ENCODE data around the gene EPS15.

The EPS15 gene

GRCh38 chr1:51559064-51559500 lies 40.0 kb upstream of the EPS15 start:
- H3K4me3 ChIP-seq (ENCODE audit: low read depth, low read length, poor library complexity, severe bottlenecking), result no peak overlapping the region
- no peaks in the 10 kb centered on the region for H3K4me1 ChIP-seq (ENCODE audit: insufficient read depth, low read length, severe bottlenecking)
- H3K36me3 ChIP-seq (ENCODE audit: insufficient read depth, low read length), result no peaks in the 10 kb centered on the region
- H3K9ac ChIP-seq (ENCODE audit: low read length), result no peak overlapping the region
- no peak overlapping the region for H2AFZ ChIP-seq (ENCODE audit: low read length)
- H3K4me2 ChIP-seq (ENCODE audit: low read length), result no peak overlapping the region
- H3K79me2 ChIP-seq (ENCODE audit: insufficient read depth, low read length), result no peaks in the 10 kb centered on the region
- no peaks in the 10 kb centered on the region for H3K9me3 ChIP-seq (ENCODE audit: low read length)
- H3K27me3 ChIP-seq (ENCODE audit: insufficient read depth, low read length), result no peaks in the 10 kb centered on the region
- H3K9me2 ChIP-seq (ENCODE audit: low read depth, low read length), result no peaks in the 10 kb centered on the region
- H3F3A ChIP-seq (ENCODE audit: insufficient read depth, low read length), result no peaks in the 10 kb centered on the region
- no peaks in the 10 kb centered on the region for H4K20me1 ChIP-seq (ENCODE audit: insufficient read depth, low read length)
- H3K27ac ChIP-seq (ENCODE audit: low read depth, low read length, poor library complexity, severe bottlenecking), result no peak overlapping the region
- no peak for TF ChIP-seq EZH2 (IDR thresholded peaks at IDR 0.05; ENCODE audit: borderline replicate concordance, low read length)
- no peak for TF ChIP-seq CTCF (IDR thresholded peaks at IDR 0.05; ENCODE audit: low read length)

GRCh38 chr1:51558375-51558924 lies 39.4 kb upstream of the EPS15 start:
- no peaks in the 10 kb centered on the region for H3K36me3 ChIP-seq (ENCODE audit: insufficient read depth, low read length)
- no peaks in the 10 kb centered on the region for H3K79me2 ChIP-seq (ENCODE audit: insufficient read depth, low read length)
- no peaks in the 10 kb centered on the region for H3K27me3 ChIP-seq (ENCODE audit: insufficient read depth, low read length)
- H3F3A ChIP-seq (ENCODE audit: insufficient read depth, low read length), result no peaks in the 10 kb centered on the region
- no peak overlapping the region for H3K4me3 ChIP-seq (ENCODE audit: low read depth, low read length, poor library complexity, severe bottlenecking)
- no peaks in the 10 kb centered on the region for H3K9me3 ChIP-seq (ENCODE audit: low read length)
- H4K20me1 ChIP-seq (ENCODE audit: insufficient read depth, low read length), result no peaks in the 10 kb centered on the region
- H3K9ac ChIP-seq (ENCODE audit: low read length), result no peak overlapping the region
- no peaks in the 10 kb centered on the region for H3K4me1 ChIP-seq (ENCODE audit: insufficient read depth, low read length, severe bottlenecking)
- H2AFZ ChIP-seq (ENCODE audit: low read length), result no peak overlapping the region
- no peak for TF ChIP-seq EZH2 (IDR thresholded peaks at IDR 0.05; ENCODE audit: borderline replicate concordance, low read length)
- no peak for TF ChIP-seq CTCF (IDR thresholded peaks at IDR 0.05; ENCODE audit: low read length)
- H3K27ac ChIP-seq (ENCODE audit: low read depth, low read length, poor library complexity, severe bottlenecking), result no peak overlapping the region
- no peak overlapping the region for H3K4me2 ChIP-seq (ENCODE audit: low read length)
- H3K9me2 ChIP-seq (ENCODE audit: low read depth, low read length), result no peaks in the 10 kb centered on the region

GRCh38 chr1:51557168-51557567 lies 38.1 kb upstream of the EPS15 start:
- Histone ChIP-seq H3K36me3 (ENCODE audit: insufficient read depth, low read length) (no peaks in the 10 kb centered on the region), H2AFZ (ENCODE audit: low read length) (no peak overlapping the region), H3F3A (ENCODE audit: insufficient read depth, low read length) (no peaks in the 10 kb centered on the region), H3K9me2 (ENCODE audit: low read depth, low read length) (no peaks in the 10 kb centered on the region), H3K9ac (ENCODE audit: low read length) (no peak overlapping the region), H3K27me3 (ENCODE audit: insufficient read depth, low read length) (no peaks in the 10 kb centered on the region), H3K9me3 (ENCODE audit: low read length) (no peaks in the 10 kb centered on the region), H3K4me2 (ENCODE audit: low read length) (no peak overlapping the region), H3K4me1 (ENCODE audit: insufficient read depth, low read length, severe bottlenecking) (no peaks in the 10 kb centered on the region), H3K27ac (ENCODE audit: low read depth, low read length, poor library complexity, severe bottlenecking) (no peak overlapping the region), H3K79me2 (ENCODE audit: insufficient read depth, low read length) (no peaks in the 10 kb centered on the region), H4K20me1 (ENCODE audit: insufficient read depth, low read length) (no peaks in the 10 kb centered on the region), H3K4me3 (ENCODE audit: low read depth, low read length, poor library complexity, severe bottlenecking) (no peak overlapping the region)
- TF ChIP-seq CTCF (IDR thresholded peaks at IDR 0.05; ENCODE audit: low read length) (no peak), EZH2 (IDR thresholded peaks at IDR 0.05; ENCODE audit: borderline replicate concordance, low read length) (no peak)
